ENCODE results near the gene MRPS26. TPM values are rescaled to one million over a fixed set of nuclear protein-coding genes. Genes with fewer than 3 reads are reported as not detected.
A peak's percentile ranks its signal among the peaks of the same experiment; 100 is the strongest.
"Not testable (repeated sequence)": the region's sequence is repeated elsewhere in the genome, so short reads cannot be mapped to it uniquely, and the experiment has no call there.

MRPS26 gene
- total RNA-seq, 2 experiments from 2014 or later, result 63.6 to 70.0 TPM

- CTCF ChIA-PET, result interaction anchor here (0.8 to 2.0 kb wide), 3 partner anchors 17 to 148 kb away, joined by 3 to 9 read pairs (median 3); no protein-coding TSS in a partner anchor
- H3K27ac Mint-ChIP-seq, result no peak overlapping the region
- no peaks in the 10 kb centered on the region for H3K27me3 Mint-ChIP-seq
- peak overlapping the region; percentile 53 for H3K4me3 Mint-ChIP-seq
- no peak for ATAC-seq
- H3K9me3 Mint-ChIP-seq, result no peaks in the 10 kb centered on the region
- POLR2A ChIA-PET, result no interaction called here
- peaks cover 13% of the 10 kb centered on the region for H3K4me1 Mint-ChIP-seq (ENCODE audit: low read depth)
- no peak for TF ChIP-seq CTCF (IDR thresholded peaks at IDR 0.05)
- intact Hi-C loops (cut with micrococcal nuclease), result no loop called here
- no peaks in the 10 kb centered on the region for H3K36me3 Mint-ChIP-seq (ENCODE audit: low read depth)
- no peak for DNase-seq
Observed at GRCh38 chr20:3070725-3071124, 24.9 kb downstream of the MRPS26 start.

- H3K9me3 Mint-ChIP-seq, result no peaks in the 10 kb centered on the region
- intact Hi-C loops (cut with micrococcal nuclease), result no loop called here
- DNase-seq, result no peak
- no peak overlapping the region for H3K27ac Mint-ChIP-seq
- no peak for TF ChIP-seq CTCF (IDR thresholded peaks at IDR 0.05)
- peak overlapping the region; percentile 53 for H3K4me3 Mint-ChIP-seq
- H3K27me3 Mint-ChIP-seq, result no peaks in the 10 kb centered on the region
- no peak for ATAC-seq
- CTCF ChIA-PET, result no interaction called here
- peaks cover 13% of the 10 kb centered on the region for H3K4me1 Mint-ChIP-seq (ENCODE audit: low read depth)
- POLR2A ChIA-PET, result interaction anchor here (1.1 to 1.5 kb wide), 2 partner anchors 26 to 85 kb away, joined by 3 read pairs; no protein-coding TSS in a partner anchor
- H3K36me3 Mint-ChIP-seq (ENCODE audit: low read depth), result no peaks in the 10 kb centered on the region
Observed at GRCh38 chr20:3071266-3071609, 25.4 kb downstream of the MRPS26 start.

GRCh38 chr20:3071610-3072529 is 26.0 kb downstream of the MRPS26 start, which contains the start of gene OXT:
OXT (plus strand) TSS chr20:3071620; CDS start chr20:3071656, 36 bp downstream.
- CTCF ChIA-PET, result interaction anchor here (1.2 to 1.4 kb wide), 2 partner anchors 18 to 42 kb away, joined by 4 to 5 read pairs; no protein-coding TSS in a partner anchor
- H3K27ac Mint-ChIP-seq, result peak within 1 kb of the TSS; percentile 69
- DNase-seq (peak; percentile 75), ATAC-seq (peak; percentile 76)
- POLR2A ChIA-PET, result interaction anchor here (0.5 to 1.5 kb wide), 3 partner anchors 24 to 86 kb away, joined by 3 read pairs; no protein-coding TSS in a partner anchor
- no peaks in the 10 kb centered on the region for H3K36me3 Mint-ChIP-seq (ENCODE audit: low read depth)
- H3K4me3 Mint-ChIP-seq, result peak within 1 kb of the TSS; percentile 53
- no peak for TF ChIP-seq CTCF (IDR thresholded peaks at IDR 0.05)
- H3K4me1 Mint-ChIP-seq (ENCODE audit: low read depth), result peaks cover 13% of the 10 kb centered on the region
- intact Hi-C loops (cut with micrococcal nuclease), result no loop called here
- H3K27me3 Mint-ChIP-seq, result no peaks in the 10 kb centered on the region
- H3K9me3 Mint-ChIP-seq, result no peaks in the 10 kb centered on the region

GRCh38 chr20:3072530-3073250 is 26.8 kb downstream of the MRPS26 start:
- ChIA-PET POLR2A (interaction anchor here (0.5 to 1.5 kb wide), 5 partner anchors 24 to 224 kb away, joined by 3 to 4 read pairs (median 3); no protein-coding TSS in a partner anchor), CTCF (interaction anchor here (0.9 to 1.4 kb wide), 4 partner anchors 19 to 244 kb away, joined by 4 to 5 read pairs (median 4); no protein-coding TSS in a partner anchor)
- H3K36me3 Mint-ChIP-seq (ENCODE audit: low read depth), result no peaks in the 10 kb centered on the region
- H3K4me3 Mint-ChIP-seq, result peak overlapping the region; percentile 53
- no peaks in the 10 kb centered on the region for H3K9me3 Mint-ChIP-seq
- H3K27ac Mint-ChIP-seq, result peak overlapping the region; percentile 69
- intact Hi-C loops (cut with micrococcal nuclease), result no loop called here
- peaks cover 16% of the 10 kb centered on the region for H3K4me1 Mint-ChIP-seq (ENCODE audit: low read depth)
- DNase-seq, result no peak
- ATAC-seq, result no peak
- no peak for TF ChIP-seq CTCF (IDR thresholded peaks at IDR 0.05)
- peaks cover under 1% of the 10 kb centered on the region for H3K27me3 Mint-ChIP-seq

- H3K4me1 Mint-ChIP-seq (ENCODE audit: low read depth), result peaks cover 19% of the 10 kb centered on the region
- not testable (repeated sequence) for H3K36me3 Mint-ChIP-seq (ENCODE audit: low read depth)
- POLR2A ChIA-PET, result interaction anchor here (0.6 to 0.7 kb wide), 2 partner anchors 123 to 225 kb away, joined by 3 to 4 read pairs; no protein-coding TSS in a partner anchor
Observed at GRCh38 chr20:3073251-3073643, 27.4 kb downstream of the MRPS26 start.

More at GRCh38 chr20:3073251-3073643, 27.4 kb downstream of the MRPS26 start:
- DNase-seq; ATAC-seq; H3K9me3 Mint-ChIP-seq; intact Hi-C loops (cut with micrococcal nuclease); H3K27ac Mint-ChIP-seq; H3K4me3 Mint-ChIP-seq; H3K27me3 Mint-ChIP-seq: not testable (repeated sequence)
- CTCF ChIA-PET, result interaction anchor here (0.9 to 1.2 kb wide), 3 partner anchors 40 to 243 kb away, joined by 4 read pairs; no protein-coding TSS in a partner anchor
